Measurements from ENCODE around the gene CALML3.

Gene CALML3

DNA sequence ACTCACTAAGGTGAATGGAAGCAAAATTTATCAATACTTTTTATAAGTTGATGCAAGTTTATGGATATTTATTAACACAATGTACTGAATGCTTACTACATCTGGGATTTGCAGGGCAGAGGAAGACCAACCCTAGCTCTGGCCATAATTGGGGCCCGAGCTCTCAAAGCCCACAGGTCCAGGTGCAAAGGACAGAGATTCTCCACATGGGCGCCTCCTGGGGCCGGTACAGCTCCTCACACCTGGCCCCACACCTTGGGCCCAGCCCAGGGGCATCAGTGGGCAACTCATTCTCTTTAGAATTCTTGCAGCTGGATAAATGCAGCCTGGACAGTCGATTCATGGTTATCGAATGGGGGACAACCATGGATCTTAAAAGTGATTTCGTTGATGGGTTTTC, 47.1 kb downstream of the CALML3 start:
- H3K4me1 ChIP-seq (ENCODE audit: insufficient read depth, low read length, severe bottlenecking): no peaks in the 10 kb centered on the region
- no peak overlapping the region for H2AFZ ChIP-seq (ENCODE audit: low read length)
- H3K4me2 ChIP-seq (ENCODE audit: low read length): no peak overlapping the region
- H4K20me1 ChIP-seq (ENCODE audit: insufficient read depth, low read length): no peaks in the 10 kb centered on the region
- H3K27ac ChIP-seq (ENCODE audit: low read depth, low read length, poor library complexity, severe bottlenecking): no peak overlapping the region
- H3K9me3 ChIP-seq (ENCODE audit: low read length): no peaks in the 10 kb centered on the region
- no peaks in the 10 kb centered on the region for H3K79me2 ChIP-seq (ENCODE audit: insufficient read depth, low read length)
- no peaks in the 10 kb centered on the region for H3K36me3 ChIP-seq (ENCODE audit: insufficient read depth, low read length)
- H3F3A ChIP-seq (ENCODE audit: insufficient read depth, low read length): no peaks in the 10 kb centered on the region
- no peak overlapping the region for H3K9ac ChIP-seq (ENCODE audit: low read length)
- TF ChIP-seq CTCF (IDR thresholded peaks at IDR 0.05; ENCODE audit: low read length) (no peak), EZH2 (IDR thresholded peaks at IDR 0.05; ENCODE audit: borderline replicate concordance, low read length) (no peak)
- H3K4me3 ChIP-seq (ENCODE audit: low read depth, low read length, poor library complexity, severe bottlenecking): no peak overlapping the region
- no peaks in the 10 kb centered on the region for H3K9me2 ChIP-seq (ENCODE audit: low read depth, low read length)
- H3K27me3 ChIP-seq (ENCODE audit: insufficient read depth, low read length): peaks cover 6% of the 10 kb centered on the region

DNA sequence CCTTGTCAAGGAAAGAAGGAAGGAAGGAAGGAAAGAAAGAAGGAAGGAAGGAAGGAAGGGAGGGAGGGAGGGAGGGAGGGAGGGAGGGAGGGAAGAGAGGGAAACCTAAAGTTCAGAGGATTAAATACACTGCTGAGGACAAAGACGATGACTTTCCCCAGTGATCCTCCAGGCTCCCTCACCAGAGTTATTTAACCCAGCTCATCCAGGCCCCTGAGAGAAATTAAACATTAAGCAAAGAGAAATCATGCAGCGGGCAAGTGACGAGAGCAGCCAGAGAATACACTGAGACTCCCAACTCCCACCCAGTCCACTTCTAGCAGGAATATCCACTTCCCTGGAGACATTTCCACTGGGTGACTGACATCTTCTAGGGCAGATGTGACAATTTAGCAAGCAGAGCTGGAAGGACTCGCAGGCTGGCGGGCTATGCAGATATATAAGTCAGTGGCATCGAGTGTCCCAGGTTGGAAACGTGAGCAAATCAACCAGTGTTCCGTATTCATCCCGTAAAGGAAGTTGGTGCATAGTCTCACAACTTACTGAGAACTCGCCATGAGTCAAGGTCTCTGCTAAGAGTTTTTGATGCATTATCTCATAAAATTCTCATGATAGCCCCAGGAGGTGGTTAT, 48.7 kb downstream of the CALML3 start:
- no peak overlapping the region for H3K4me3 ChIP-seq (ENCODE audit: low read depth, low read length, poor library complexity, severe bottlenecking)
- H3K36me3 ChIP-seq (ENCODE audit: insufficient read depth, low read length): no peaks in the 10 kb centered on the region
- H3K9ac ChIP-seq (ENCODE audit: low read length): no peak overlapping the region
- no peaks in the 10 kb centered on the region for H3K9me3 ChIP-seq (ENCODE audit: low read length)
- H3K27me3 ChIP-seq (ENCODE audit: insufficient read depth, low read length): peaks cover 6% of the 10 kb centered on the region; the same call in 1 of the 2 replicates
- H3K4me1 ChIP-seq (ENCODE audit: insufficient read depth, low read length, severe bottlenecking): no peaks in the 10 kb centered on the region
- H2AFZ ChIP-seq (ENCODE audit: low read length): no peak overlapping the region
- no peak overlapping the region for H3K27ac ChIP-seq (ENCODE audit: low read depth, low read length, poor library complexity, severe bottlenecking)
- TF ChIP-seq CTCF (IDR thresholded peaks at IDR 0.05; ENCODE audit: low read length) (no peak), EZH2 (IDR thresholded peaks at IDR 0.05; ENCODE audit: borderline replicate concordance, low read length) (no peak)
- H3K9me2 ChIP-seq (ENCODE audit: low read depth, low read length): no peaks in the 10 kb centered on the region
- H4K20me1 ChIP-seq (ENCODE audit: insufficient read depth, low read length): no peaks in the 10 kb centered on the region
- H3K4me2 ChIP-seq (ENCODE audit: low read length): no peak overlapping the region
- H3F3A ChIP-seq (ENCODE audit: insufficient read depth, low read length): no peaks in the 10 kb centered on the region
- no peaks in the 10 kb centered on the region for H3K79me2 ChIP-seq (ENCODE audit: insufficient read depth, low read length)

- H3K9me3 ChIP-seq (ENCODE audit: low read length): no peaks in the 10 kb centered on the region
- no peaks in the 10 kb centered on the region for H3K79me2 ChIP-seq (ENCODE audit: insufficient read depth, low read length)
- no peak overlapping the region for H3K27ac ChIP-seq (ENCODE audit: low read depth, low read length, poor library complexity, severe bottlenecking)
- H3K9me2 ChIP-seq (ENCODE audit: low read depth, low read length): no peaks in the 10 kb centered on the region
- no peaks in the 10 kb centered on the region for H3K4me1 ChIP-seq (ENCODE audit: insufficient read depth, low read length, severe bottlenecking)
- no peaks in the 10 kb centered on the region for H3F3A ChIP-seq (ENCODE audit: insufficient read depth, low read length)
- H3K4me3 ChIP-seq (ENCODE audit: low read depth, low read length, poor library complexity, severe bottlenecking): no peak overlapping the region
- no peak overlapping the region for H3K9ac ChIP-seq (ENCODE audit: low read length)
- H3K27me3 ChIP-seq (ENCODE audit: insufficient read depth, low read length): peaks cover 6% of the 10 kb centered on the region; the same call in 1 of the 2 replicates
- H2AFZ ChIP-seq (ENCODE audit: low read length): no peak overlapping the region
- TF ChIP-seq EZH2 (IDR thresholded peaks at IDR 0.05; ENCODE audit: borderline replicate concordance, low read length) (no peak), CTCF (IDR thresholded peaks at IDR 0.05; ENCODE audit: low read length) (no peak)
- H3K4me2 ChIP-seq (ENCODE audit: low read length): no peak overlapping the region
- no peaks in the 10 kb centered on the region for H4K20me1 ChIP-seq (ENCODE audit: insufficient read depth, low read length)
- H3K36me3 ChIP-seq (ENCODE audit: insufficient read depth, low read length): no peaks in the 10 kb centered on the region
These were observed 49.3 kb downstream of the CALML3 start for GRCh38 chr10:5573968-5574641.

Measured in OCI-LY1 (cell line).